ENCODE results near the gene EEF1A1.

Gene EEF1A1

DNA sequence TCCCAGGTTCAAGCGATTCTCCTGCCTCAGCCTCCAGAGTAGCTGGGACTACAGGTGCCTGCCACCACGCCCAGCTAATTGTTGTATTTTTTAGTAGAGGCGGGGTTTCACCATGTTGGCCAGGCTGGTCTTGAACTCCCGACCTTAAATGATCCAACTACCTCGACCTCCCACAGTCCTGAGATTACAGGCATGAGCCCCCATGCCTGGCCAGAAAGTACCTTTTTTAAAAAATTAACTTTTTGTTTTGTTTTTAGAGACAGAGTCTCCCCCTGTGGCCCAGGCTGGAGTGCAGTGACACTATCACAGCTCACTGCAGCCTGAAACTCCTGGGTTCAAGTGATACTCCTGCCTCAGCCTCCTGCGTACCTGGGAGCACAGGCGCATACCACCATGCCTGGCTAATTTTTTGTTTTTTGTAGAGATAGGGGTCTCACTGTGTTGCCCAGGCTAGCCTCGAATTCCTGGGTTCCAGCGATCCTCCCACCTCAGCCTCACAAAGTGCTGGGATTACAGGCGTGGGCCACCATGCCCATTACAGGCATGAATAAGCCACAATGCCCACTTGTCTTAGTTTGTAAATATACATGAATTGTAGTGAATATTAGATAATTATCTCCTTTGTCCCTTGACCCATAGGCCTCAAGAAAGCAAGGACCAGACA, 17.4 kb upstream of the EEF1A1 start:
- Histone ChIP-seq H3K27me3 (ENCODE audit: low read depth, low read length) (no peaks in the 10 kb centered on the region), H2AFZ (ENCODE audit: low read depth, low read length) (no peak overlapping the region), H3K4me1 (ENCODE audit: low read length) (peaks cover 4% of the 10 kb centered on the region; the same call in 1 of the 2 replicates), H3K27ac (ENCODE audit: low read length) (no peak overlapping the region), H3K9ac (ENCODE audit: low read length) (no peak overlapping the region), H3K36me3 (replicated peaks; ENCODE audit: low read depth, low read length) (no peaks in the 10 kb centered on the region), H3K4me3 (ENCODE audit: low read length) (no peak overlapping the region), H3K79me2 (ENCODE audit: low read length) (no peaks in the 10 kb centered on the region), H4K20me1 (ENCODE audit: insufficient read depth, low read length) (no peaks in the 10 kb centered on the region), H3K4me2 (ENCODE audit: low read length) (no peak overlapping the region), H3K9me3 (ENCODE audit: insufficient read depth, low read length) (no peaks in the 10 kb centered on the region)
- TF ChIP-seq, protein P1, sequence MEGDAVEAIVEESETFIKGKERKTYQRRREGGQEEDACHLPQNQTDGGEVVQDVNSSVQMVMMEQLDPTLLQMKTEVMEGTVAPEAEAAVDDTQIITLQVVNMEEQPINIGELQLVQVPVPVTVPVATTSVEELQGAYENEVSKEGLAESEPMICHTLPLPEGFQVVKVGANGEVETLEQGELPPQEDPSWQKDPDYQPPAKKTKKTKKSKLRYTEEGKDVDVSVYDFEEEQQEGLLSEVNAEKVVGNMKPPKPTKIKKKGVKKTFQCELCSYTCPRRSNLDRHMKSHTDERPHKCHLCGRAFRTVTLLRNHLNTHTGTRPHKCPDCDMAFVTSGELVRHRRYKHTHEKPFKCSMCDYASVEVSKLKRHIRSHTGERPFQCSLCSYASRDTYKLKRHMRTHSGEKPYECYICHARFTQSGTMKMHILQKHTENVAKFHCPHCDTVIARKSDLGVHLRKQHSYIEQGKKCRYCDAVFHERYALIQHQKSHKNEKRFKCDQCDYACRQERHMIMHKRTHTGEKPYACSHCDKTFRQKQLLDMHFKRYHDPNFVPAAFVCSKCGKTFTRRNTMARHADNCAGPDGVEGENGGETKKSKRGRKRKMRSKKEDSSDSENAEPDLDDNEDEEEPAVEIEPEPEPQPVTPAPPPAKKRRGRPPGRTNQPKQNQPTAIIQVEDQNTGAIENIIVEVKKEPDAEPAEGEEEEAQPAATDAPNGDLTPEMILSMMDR (IDR thresholded peaks at IDR 0.05; ENCODE audit: low read depth, low read length), result no peak
- no peak for TF ChIP-seq EZH2phosphoT487 (IDR thresholded peaks at IDR 0.05; ENCODE audit: low read depth)

DNA sequence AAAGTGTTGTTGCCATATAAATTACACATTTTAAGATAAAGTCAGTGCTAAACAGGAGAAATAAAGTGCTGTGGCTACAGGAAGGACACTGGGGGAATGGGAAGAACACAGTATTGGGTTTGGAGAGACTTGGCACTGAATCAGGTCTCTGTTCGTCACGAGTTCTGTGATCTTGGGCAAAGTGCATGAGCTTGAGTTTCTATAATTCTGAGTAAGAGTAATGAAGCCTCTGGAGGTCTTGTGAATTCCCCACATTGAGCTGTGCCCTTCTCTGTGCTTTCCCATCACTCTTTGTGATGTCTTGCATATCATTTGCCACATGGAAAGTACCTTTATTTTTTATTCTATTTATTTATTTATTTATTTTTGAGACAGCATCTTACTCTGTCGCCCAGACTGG, 16.8 kb upstream of the EEF1A1 start:
- H3K79me2 ChIP-seq (ENCODE audit: low read length), result no peaks in the 10 kb centered on the region
- no peak overlapping the region for H3K9ac ChIP-seq (ENCODE audit: low read length)
- H2AFZ ChIP-seq (ENCODE audit: low read depth, low read length), result peak overlapping the region; percentile 2; the same call in 1 of the 2 replicates
- H3K4me3 ChIP-seq (ENCODE audit: low read length), result no peak overlapping the region
- H3K27ac ChIP-seq (ENCODE audit: low read length), result no peak overlapping the region
- no peaks in the 10 kb centered on the region for H4K20me1 ChIP-seq (ENCODE audit: insufficient read depth, low read length)
- TF ChIP-seq, protein P1 (IDR thresholded peaks at IDR 0.05; ENCODE audit: low read depth, low read length), result no peak
- TF ChIP-seq EZH2phosphoT487 (IDR thresholded peaks at IDR 0.05; ENCODE audit: low read depth), result no peak
- no peaks in the 10 kb centered on the region for H3K9me3 ChIP-seq (ENCODE audit: insufficient read depth, low read length)
- H3K27me3 ChIP-seq (ENCODE audit: low read depth, low read length), result no peaks in the 10 kb centered on the region
- H3K4me2 ChIP-seq (ENCODE audit: low read length), result peak overlapping the region; percentile 6; the same call in 1 of the 2 replicates
- no peaks in the 10 kb centered on the region for H3K36me3 ChIP-seq (replicated peaks; ENCODE audit: low read depth, low read length)
- H3K4me1 ChIP-seq (ENCODE audit: low read length), result peaks cover 4% of the 10 kb centered on the region; the same call in 1 of the 2 replicates

DNA sequence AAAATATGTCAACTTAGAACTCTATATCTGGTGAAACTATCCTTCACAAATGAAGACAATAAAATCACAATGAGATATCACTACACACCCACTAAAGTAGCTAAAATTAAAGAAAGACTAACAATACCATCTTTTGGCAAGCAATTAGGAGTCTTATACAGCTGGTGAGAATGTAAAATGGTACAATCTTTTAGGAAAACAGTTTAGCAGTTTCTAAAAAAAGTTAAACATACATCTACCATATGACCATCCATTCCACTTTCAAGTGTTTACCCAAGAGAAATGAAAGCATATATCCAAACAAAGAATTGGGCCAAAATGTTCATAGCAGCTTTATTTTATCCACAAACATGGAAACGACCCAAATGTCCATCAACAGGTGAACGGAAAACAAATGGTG, 13.8 kb upstream of the EEF1A1 start:
- Histone ChIP-seq H3K27ac (ENCODE audit: low read length) (no peak overlapping the region), H3K27me3 (ENCODE audit: low read depth, low read length) (no peaks in the 10 kb centered on the region)
- TF ChIP-seq, protein P1 (IDR thresholded peaks at IDR 0.05; ENCODE audit: low read depth, low read length), result no peak
- TF ChIP-seq EZH2phosphoT487 (IDR thresholded peaks at IDR 0.05; ENCODE audit: low read depth), result no peak

DNA sequence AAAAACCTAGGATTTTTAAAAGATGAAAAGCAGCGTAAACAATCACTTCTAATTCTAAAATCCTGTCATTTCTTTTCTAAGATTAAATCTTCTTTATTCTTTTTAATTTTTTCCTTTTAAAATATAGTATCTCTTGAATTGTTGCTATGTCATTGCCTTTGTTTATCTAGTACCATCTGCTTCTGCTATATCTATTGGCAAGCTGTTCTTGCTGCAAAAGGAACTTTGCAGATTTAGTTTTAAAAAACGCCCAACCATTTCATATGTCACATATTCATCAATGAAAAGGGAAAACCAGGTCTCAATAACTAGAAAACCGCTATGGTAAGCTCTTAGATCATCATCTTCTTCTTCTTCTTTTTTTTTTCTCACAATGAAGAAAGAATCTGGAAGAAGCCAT, 11.5 kb upstream of the EEF1A1 start:
- H3K9me3 ChIP-seq (ENCODE audit: insufficient read depth, low read length), result no peaks in the 10 kb centered on the region
- H3K27ac ChIP-seq (ENCODE audit: low read length), result no peak overlapping the region
- no peaks in the 10 kb centered on the region for H3K79me2 ChIP-seq (ENCODE audit: low read length)
- H3K9ac ChIP-seq (ENCODE audit: low read length), result no peak overlapping the region
- no peaks in the 10 kb centered on the region for H3K27me3 ChIP-seq (ENCODE audit: low read depth, low read length)
- no peak for TF ChIP-seq EZH2phosphoT487 (IDR thresholded peaks at IDR 0.05; ENCODE audit: low read depth)
- TF ChIP-seq, protein P1 (IDR thresholded peaks at IDR 0.05; ENCODE audit: low read depth, low read length), result no peak
- H4K20me1 ChIP-seq (ENCODE audit: insufficient read depth, low read length), result no peaks in the 10 kb centered on the region
- no peak overlapping the region for H3K4me3 ChIP-seq (ENCODE audit: low read length)
- no peak overlapping the region for H2AFZ ChIP-seq (ENCODE audit: low read depth, low read length)
- no peak overlapping the region for H3K4me2 ChIP-seq (ENCODE audit: low read length)
- H3K4me1 ChIP-seq (ENCODE audit: low read length), result no peaks in the 10 kb centered on the region
- no peaks in the 10 kb centered on the region for H3K36me3 ChIP-seq (replicated peaks; ENCODE audit: low read depth, low read length)

More for the DNA sequence above, 13.8 kb upstream of the EEF1A1 start:
- H3K79me2 ChIP-seq (ENCODE audit: low read length), result no peaks in the 10 kb centered on the region
- no peak overlapping the region for H3K9ac ChIP-seq (ENCODE audit: low read length)
- no peaks in the 10 kb centered on the region for H3K36me3 ChIP-seq (replicated peaks; ENCODE audit: low read depth, low read length)
- H3K9me3 ChIP-seq (ENCODE audit: insufficient read depth, low read length), result no peaks in the 10 kb centered on the region
- H3K4me1 ChIP-seq (ENCODE audit: low read length), result peaks cover 4% of the 10 kb centered on the region; the same call in 1 of the 2 replicates
- H3K4me2 ChIP-seq (ENCODE audit: low read length), result no peak overlapping the region
- no peaks in the 10 kb centered on the region for H4K20me1 ChIP-seq (ENCODE audit: insufficient read depth, low read length)
- no peak overlapping the region for H3K4me3 ChIP-seq (ENCODE audit: low read length)
- no peak overlapping the region for H2AFZ ChIP-seq (ENCODE audit: low read depth, low read length)

All from OCI-LY3 (cell line).